Activated CD8-positive, alpha-beta memory T cell treated with anti-CD3 and anti-CD28 coated beads for 36 hours (primary cell): ENCODE results near the gene KRTAP5-5. TPM values are rescaled to one million over a fixed set of nuclear protein-coding genes. Genes with fewer than 3 reads are reported as not detected.
"Not testable (repeated sequence)": the region's sequence is repeated elsewhere in the genome, so short reads cannot be mapped to it uniquely, and the experiment has no call there.

Experiments used
- CTCF ChIA-PET: fragments of 350-600 bp; sonication (Branson Sonifier 250); formaldehyde crosslinking; loops from one replicate; lab custom pipeline; 2021; ENCODE audit warnings: antibody characterized with exemption; lab: Charles Lee
- POLR2A ChIA-PET: fragments of 350-600 bp; sonication (Branson Sonifier 250); formaldehyde crosslinking; loops from one replicate; lab custom pipeline; 2021; ENCODE audit warnings: antibody characterized with exemption; lab: Charles Lee
- total RNA-seq, 2 experiments: library from RNA; stranded (reverse); gene quantifications; one replicate each; pipeline ENCODE4 v1.2.3, GENCODE V29; 2021

The KRTAP5-5 gene, protein sequence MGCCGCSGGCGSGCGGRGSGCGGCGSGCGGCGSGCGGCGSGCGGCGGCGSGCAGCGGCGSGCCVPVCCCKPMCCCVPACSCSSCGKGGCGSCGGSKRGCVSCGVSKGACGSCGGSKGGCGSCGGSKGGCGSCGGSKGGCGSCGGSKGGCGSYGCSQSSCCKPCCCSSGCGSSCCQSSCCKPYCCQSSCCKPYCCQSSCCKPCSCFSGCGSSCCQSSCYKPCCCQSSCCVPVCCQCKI
- not detected for total RNA-seq

- CTCF ChIA-PET: interaction anchor here (0.7 to 3.4 kb wide), 3 partner anchors 8 to 203 kb away, joined by 3 to 19 read pairs (median 6); no protein-coding TSS in a partner anchor
- POLR2A ChIA-PET: no interaction called here
Measured at GRCh38 chr11:1629326-1630185, at the start of gene KRTAP5-5. KRTAP5-5 (plus strand) TSS chr11:1629775; CDS start chr11:1629841, 66 bp downstream.

DNA sequence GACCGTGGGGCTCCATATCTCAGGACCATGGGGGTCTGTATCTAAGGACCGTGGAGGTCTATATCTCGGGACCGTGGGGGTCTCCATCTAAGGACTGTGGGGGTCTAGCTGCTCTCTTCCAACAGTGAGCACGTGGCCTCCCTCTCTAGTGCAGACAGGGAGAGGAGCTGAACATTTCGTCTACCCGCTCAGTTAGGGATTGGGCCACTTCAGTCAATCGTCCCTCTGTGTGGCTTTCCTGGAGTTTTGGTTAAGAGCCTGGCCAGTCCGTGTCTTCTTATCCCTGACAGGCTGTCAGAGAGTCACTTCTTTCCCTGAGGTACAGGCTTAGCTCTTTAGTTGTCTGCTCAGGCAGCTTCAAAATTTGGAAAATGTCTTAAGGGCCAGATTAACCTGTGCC is 47.6 kb upstream of the KRTAP5-5 start:
- ChIA-PET POLR2A (no interaction called here), CTCF (interaction anchor here (1.2 kb wide), 1 partner anchor 35 kb away, joined by 5 read pairs; no protein-coding TSS in a partner anchor)

GRCh38 chr11:1582909-1583308 is 46.7 kb upstream of the KRTAP5-5 start:
- POLR2A ChIA-PET: not testable (repeated sequence)
- CTCF ChIA-PET: interaction anchor here (0.6 to 1.2 kb wide), 2 partner anchors 9 to 36 kb away, joined by 4 to 5 read pairs; no protein-coding TSS in a partner anchor

- POLR2A ChIA-PET, CTCF ChIA-PET: not testable (repeated sequence)
Measured at GRCh38 chr11:1584661-1585370, 44.8 kb upstream of the KRTAP5-5 start, which contains the start of gene KRTAP5-1. KRTAP5-1 (minus strand) TSS chr11:1585283; CDS start chr11:1585249, 34 bp downstream.

- ChIA-PET CTCF (interaction anchor here (1.0 kb wide), 1 partner anchor 12 kb away, joined by 4 read pairs; no protein-coding TSS in a partner anchor), POLR2A (no interaction called here)
Measured at GRCh38 chr11:1586699-1587098, 42.9 kb upstream of the KRTAP5-5 start.

GRCh38 chr11:1589191-1589963 is 40.2 kb upstream of the KRTAP5-5 start:
- CTCF ChIA-PET: interaction anchor here (1.4 to 4.0 kb wide), 3 partner anchors 11 to 42 kb away, joined by 3 to 18 read pairs (median 4); no protein-coding TSS in a partner anchor
- POLR2A ChIA-PET: not testable (repeated sequence)

DNA sequence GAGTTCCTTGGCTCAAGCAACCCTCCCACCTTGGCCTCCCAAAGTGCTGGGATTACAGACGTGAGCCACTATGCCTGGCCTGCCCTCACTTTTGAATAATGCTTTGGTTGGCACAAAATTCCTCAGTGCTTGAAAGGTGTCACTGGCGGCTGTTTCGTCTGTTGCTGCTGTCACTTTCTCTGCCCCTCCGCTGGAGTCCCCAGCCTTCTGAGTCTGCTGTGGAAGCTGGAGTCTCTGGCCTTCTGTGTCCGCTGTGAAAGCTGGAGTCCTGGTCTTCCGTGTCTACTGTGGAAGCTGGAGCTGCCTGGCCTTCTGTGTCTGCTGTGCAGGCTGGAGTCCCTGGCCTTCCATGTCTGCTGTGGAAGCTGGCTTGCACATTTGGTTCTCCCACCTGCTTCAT is 39.6 kb upstream of the KRTAP5-5 start:
- CTCF ChIA-PET: interaction anchor here (1.4 to 4.0 kb wide), 3 partner anchors 10 to 43 kb away, joined by 3 to 18 read pairs (median 4); no protein-coding TSS in a partner anchor
- POLR2A ChIA-PET: no interaction called here

DNA sequence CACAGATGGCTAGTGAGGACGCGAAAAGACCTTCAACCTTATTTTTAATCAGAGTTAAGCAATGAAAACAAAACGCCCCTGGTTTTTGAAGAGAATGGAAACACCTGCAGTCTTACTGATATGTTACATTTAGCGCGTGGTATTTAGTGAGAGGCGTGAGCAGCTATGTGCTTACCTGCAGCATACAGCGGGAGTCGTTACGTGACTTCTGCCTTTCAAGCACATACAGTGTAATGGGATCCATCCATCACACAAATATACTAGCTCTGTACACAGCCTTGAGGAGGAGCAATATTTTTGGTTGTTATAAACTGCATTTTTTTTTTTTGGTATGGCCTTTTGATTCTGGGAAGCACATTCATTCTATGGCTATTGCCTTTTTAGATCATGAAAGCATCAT is 36.9 kb upstream of the KRTAP5-5 start:
- POLR2A ChIA-PET: no interaction called here

GRCh38 chr11:1595994-1596575 is 33.5 kb upstream of the KRTAP5-5 start:
- CTCF ChIA-PET: interaction anchor here (1.0 to 1.4 kb wide), 2 partner anchors 17 to 32 kb away, joined by 3 to 4 read pairs; no protein-coding TSS in a partner anchor
- POLR2A ChIA-PET: not testable (repeated sequence)

More for the DNA sequence above, 36.9 kb upstream of the KRTAP5-5 start:
- CTCF ChIA-PET: interaction anchor here (1.9 kb wide), 1 partner anchor 46 kb away, joined by 5 read pairs; no protein-coding TSS in a partner anchor

DNA sequence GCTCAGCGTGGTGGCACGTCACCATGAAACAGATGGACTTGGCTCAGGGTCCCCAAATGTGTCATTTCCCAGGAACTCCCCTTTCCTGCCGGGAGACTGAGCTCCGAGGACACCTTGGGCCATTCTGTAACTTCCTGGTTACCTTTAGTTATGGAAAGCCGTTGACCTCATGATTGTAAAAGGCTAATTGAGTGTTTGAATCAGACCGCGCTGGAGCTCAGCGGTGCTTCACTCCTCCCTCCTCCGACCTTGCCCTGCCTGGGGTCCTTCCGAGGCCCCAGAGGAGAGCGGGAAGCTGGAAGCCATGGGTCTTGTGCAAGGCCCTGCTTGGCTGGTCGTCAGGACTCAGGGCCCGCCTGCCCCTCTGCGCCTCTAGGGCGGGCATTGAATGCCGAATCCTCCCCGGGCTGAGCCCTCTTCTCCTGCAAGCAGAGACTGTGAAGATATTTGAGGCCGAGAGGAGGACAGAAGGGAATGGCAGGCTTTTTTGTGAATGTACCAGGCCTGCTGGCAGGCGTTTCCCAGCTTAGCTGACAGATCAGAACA is 32.9 kb upstream of the KRTAP5-5 start:
- POLR2A ChIA-PET: not testable (repeated sequence)
- CTCF ChIA-PET: interaction anchor here (1.2 to 1.4 kb wide), 2 partner anchors 18 to 34 kb away, joined by 3 to 4 read pairs; no protein-coding TSS in a partner anchor

GRCh38 chr11:1597331-1597993 is 32.1 kb upstream of the KRTAP5-5 start:
- CTCF ChIA-PET: interaction anchor here (1.2 kb wide), 1 partner anchor 33 kb away, joined by 3 read pairs; no protein-coding TSS in a partner anchor
- POLR2A ChIA-PET: interaction anchor here (0.6 kb wide), 1 partner anchor 75 kb away, joined by 7 read pairs; no protein-coding TSS in a partner anchor

DNA sequence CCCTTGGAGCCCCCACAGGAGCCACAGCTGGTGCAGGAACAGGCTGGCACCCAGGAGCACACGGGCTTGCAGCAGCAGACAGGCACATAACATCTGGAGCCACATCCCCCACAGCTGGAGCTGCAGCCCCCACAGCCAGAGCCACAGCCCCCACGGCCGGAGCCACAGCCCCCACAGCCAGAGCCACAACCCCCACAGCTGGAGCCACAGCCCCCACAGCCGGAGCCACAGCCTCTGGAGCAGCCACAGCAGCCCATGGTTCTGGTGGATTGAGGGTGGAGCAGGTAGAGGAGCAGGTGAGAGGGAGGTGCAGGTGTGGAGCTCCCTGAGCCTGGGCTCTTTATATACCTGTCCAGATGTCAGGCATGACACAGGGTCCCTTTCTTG is 31.6 kb upstream of the KRTAP5-5 start, which contains the start of gene KRTAP5-2:
Gene KRTAP5-2, minus strand, starts transcription at position 301 of the 387 bp plus-strand sequence. Its CDS starts 44 bp downstream, at position 257.
- POLR2A ChIA-PET: interaction anchor here (0.6 kb wide), 1 partner anchor 76 kb away, joined by 7 read pairs; no protein-coding TSS in a partner anchor
- CTCF ChIA-PET: interaction anchor here (1.2 kb wide), 1 partner anchor 33 kb away, joined by 3 read pairs; no protein-coding TSS in a partner anchor

DNA sequence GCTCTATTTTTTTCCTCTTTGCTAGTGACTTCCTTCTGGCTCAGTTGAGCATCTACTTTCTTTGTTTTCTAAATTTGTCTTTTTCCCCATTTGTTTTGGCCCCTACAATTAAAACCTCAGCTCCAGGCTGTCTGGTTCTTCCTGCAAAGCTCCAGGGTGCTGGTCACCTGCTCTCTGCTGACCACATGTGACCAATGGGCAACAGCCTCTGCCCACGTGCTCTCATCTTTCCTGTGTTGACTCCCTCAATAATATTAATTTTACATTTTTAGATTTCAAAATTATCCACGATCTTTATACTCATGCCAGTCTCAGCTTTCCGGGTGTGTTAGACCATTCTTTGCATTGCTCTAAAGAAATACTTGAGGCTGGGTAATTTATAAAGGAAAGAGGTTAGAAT is 31.2 kb upstream of the KRTAP5-5 start:
- ChIA-PET POLR2A (interaction anchor here (0.6 kb wide), 1 partner anchor 76 kb away, joined by 7 read pairs; no protein-coding TSS in a partner anchor), CTCF (interaction anchor here (0.6 kb wide), 1 partner anchor 11 kb away, joined by 4 read pairs; no protein-coding TSS in a partner anchor)

DNA sequence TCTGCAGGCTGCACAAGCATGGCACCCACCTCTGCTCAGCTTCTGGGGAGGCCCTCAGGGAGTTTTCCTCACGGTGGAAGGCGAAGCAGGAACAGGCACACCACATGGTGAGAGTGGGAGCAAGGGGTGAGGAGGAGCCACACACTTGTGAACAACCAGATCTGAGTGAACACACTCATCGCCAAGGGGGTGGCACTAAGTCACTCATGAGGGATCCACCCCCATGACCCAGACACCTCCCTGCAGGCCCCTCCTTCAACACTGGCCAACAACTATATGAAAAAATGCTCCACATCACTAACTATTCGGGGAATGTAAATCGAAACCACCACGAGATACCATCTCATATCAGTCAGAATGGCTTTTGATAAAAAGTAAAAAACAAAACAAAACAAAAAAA is 30.8 kb upstream of the KRTAP5-5 start:
- POLR2A ChIA-PET: no interaction called here
- CTCF ChIA-PET: interaction anchor here (0.6 kb wide), 1 partner anchor 11 kb away, joined by 4 read pairs; no protein-coding TSS in a partner anchor

DNA sequence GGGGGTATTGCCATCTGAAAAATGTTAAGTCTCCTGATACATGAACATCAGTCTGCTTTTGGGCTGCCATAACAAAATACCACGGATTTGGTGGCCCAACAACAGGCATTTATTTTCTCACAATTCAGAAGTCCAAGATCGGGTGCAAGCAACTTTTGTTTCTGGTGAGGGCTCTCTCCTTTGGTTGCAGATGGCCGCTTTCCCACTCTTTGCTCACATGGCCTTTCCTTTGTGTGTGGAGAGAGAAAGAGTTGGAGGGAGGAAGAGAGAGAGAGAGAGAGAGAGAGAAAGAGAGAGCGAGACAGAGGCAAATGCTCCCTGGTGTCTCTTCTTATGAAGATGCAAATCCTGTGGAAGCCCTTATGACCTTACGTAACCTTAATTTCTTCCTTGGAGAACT is 28.9 kb upstream of the KRTAP5-5 start:
- POLR2A ChIA-PET: no interaction called here
- CTCF ChIA-PET: interaction anchor here (1.6 kb wide), 1 partner anchor 11 kb away, joined by 3 read pairs; no protein-coding TSS in a partner anchor

- POLR2A ChIA-PET, CTCF ChIA-PET: not testable (repeated sequence)
Measured at GRCh38 chr11:1601663-1602062, 27.9 kb upstream of the KRTAP5-5 start.
